Inflammatory macrophage treated with lipopolysaccharide for 1 hour (primary cell): ENCODE data around the gene KANTR.
"Not testable (repeated sequence)": the region's sequence is repeated elsewhere in the genome, so short reads cannot be mapped to it uniquely, and the experiment has no call there.

Experiments
- DNase-seq, 2 donors: peaks; one replicate each; pipeline ENCODE4 v3.0.0-alpha.2; 2020 to 2022

KANTR gene

DNA sequence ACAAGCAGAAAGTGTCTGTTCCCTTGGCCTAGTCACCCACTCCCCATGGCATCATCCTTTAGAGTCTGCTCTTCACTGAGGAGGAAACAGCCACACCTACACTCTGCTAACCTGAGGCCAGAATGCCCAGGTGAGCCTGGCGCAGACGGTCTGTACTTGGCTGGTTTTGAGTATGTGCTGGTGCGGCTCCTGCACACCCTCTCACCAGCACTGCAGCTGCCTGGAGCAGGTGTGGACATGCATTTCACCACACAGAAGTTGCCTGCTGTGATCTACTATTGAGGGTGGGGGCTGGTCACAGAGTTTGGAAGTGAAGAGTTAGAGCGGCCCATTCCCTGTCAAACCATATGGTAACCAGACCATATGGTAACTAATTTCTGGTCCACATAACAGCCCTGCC is 39.5 kb downstream of the KANTR start:
- DNase-seq = no peak

DNA sequence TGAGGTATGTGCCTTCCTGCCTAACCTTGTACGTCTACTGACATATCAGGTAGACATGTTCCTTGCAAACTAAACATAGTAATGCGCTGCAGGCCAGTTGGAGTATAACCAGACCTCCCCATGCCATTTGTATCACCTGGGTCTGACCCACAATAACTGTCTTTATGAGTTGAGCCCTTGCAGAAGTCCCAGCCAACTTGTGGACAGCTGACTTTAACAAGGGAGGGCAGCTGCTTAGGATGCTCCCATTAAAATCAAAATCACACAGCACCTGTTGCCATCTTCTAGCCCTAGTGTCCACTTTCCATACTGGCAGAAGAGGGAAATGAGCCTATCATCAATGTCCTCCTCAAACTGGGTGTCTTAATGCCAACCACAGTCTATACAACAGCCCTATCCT is 41.6 kb downstream of the KANTR start:
- no peak for DNase-seq

DNA sequence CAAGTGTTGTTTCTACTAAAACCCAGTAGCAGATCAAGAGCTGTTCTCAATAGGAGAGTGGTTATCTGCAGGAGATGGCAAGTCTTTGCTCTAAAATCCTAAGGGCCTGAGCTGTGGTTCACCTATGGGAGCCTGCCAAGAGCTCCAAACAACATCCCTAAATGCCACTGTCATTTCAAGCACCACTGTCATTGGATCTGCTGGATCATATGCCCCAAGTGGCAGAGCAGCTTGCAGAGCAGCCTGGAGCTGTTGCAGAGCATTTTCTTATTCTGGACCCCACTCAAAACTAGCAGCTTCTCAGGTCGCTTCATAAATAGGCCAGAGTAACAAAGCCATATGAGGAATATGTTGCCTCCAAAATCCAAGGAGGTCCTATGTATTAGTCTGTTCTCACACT is 59.6 kb downstream of the KANTR start:
- no peak for DNase-seq

DNA sequence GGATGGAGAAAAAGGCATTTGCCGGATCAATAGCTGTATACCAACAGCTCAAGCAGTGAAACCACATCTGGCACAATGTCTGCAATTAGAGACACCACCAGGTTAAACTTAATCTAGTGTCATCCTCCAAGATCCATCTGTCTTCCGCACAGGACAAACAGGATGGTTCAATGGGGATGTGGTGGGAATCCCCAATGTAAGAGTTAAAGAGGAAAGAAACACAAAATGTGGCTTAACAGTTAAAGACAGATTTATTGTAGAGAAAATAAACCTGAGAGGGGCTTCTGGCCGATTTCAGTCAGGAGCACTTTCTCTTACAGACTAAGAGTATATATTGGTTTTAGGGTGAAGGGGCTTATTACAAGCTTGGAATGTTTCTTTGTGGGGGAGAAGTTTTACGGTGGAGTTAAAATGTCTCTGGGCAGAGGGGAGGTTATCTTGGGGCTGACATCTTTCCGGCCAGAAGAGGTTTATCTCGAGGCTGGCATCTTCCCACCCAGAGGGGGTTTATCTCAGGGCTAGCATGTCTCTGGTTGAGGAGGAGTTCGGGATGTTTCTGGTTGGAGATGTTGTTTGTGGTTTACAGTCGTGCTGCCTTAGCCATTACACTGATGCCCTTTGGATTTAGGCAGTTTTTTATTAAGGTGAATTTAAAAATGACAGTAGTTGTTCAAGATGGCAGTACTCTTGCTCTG is 61.7 kb downstream of the KANTR start:
- DNase-seq = no peak

DNA sequence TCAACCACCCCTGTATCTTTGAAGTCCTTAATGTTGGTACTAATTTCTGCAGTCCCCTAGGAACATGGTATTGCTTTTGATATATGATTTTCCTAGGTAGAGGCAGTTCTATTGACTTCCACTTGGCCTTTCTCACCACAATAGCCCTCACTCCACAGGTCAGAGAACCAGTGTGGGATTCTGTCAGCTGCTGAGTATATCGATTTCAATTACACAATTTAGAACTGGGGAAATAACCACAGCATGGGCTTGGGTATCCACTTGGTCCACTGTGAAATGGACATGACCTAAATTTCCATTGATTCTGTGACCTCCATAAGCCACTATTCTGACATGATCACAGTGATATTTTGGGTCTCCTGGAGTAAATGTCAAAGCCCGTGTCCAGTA is 62.3 kb downstream of the KANTR start:
- DNase-seq = no peak

DNA sequence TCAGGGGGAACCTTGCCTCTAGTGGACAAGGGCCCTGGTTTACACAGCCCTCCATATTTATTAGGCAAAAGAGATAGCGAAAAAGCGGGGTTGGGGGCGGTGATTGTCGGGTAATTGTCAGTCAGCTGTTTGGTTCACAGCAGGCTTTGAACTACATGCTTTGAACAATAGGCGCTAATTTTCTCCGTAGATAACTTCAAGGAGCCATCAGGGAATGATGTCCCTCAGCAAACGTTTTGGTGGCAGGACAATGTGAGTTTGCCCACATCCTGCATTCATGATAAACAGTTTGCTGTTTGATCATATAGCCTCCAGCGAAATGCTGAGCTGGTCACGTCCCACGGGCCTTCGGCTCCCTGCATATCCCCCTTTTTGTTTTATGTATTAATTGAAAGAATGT is 65.2 kb downstream of the KANTR start:
- DNase-seq = no peak

DNA sequence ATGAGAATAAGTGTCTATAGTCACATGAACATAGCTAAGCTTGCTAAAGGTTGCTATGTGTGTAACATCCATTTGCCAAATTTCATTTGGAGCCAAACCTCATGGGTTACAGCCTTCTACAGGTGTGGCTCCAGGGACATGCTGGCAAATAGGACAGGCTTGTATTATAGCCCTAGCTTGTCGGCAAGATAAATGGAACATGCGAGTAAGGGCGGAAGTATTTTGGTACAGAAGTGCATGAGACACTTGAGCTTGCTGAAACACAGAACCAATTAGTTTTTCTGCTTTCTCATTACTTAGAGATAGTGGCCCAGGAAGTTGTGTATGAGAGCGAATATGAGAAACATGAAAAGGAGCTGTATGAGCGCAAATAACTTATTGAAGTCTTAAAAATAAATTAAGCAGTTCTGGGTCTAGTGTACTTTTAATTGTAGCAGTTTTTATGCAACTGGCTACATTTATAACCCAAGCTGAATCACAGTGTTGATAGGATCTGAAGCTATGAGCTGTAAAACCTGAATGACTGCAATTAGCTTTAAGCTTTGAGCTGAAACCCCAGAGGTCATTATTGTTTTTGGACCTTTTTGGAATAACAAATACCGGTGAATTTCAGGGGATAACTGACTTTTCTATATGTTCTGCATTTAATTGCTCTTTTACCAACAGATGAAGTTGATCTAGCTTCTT is 66.5 kb downstream of the KANTR start:
- DNase-seq = no peak

DNA sequence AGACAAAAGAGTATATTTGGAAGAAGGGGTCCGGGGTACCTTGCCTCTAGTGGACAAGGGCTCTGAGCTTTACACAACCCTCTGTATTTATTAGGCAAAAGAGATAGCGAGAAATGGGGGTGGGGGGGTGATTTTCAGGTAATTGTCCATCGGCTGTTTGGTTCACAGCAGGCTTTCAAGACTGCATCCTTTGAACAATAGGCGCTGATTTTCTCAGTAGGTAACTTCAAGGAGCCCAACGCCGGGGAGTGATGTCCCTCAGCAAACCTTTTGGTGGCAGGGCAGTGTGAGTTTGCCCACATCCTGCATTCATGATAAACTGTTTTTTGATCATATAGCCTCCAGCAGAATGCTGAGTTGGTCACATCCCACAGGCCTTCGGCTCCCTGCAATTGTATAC is 69.5 kb downstream of the KANTR start:
- DNase-seq = no peak

DNA sequence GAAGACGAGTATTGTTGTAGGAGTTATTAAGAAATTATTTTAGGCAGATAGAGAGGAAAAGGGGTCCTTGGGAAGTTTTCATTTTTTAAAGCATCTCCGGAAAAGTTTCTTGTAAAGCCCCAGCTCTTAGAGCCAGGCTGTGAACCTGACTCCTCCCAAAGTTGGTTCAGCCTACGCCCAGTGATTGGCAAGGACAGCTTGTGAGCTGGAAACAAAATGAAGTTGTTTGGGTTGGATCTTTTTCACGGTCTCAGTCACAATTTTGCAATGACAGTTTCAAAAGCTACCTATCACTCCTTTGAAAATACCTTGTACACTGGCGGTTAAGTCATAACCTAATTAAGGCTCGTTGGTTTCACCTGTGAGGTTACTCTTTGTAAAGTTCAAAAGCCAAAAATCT is 70.6 kb downstream of the KANTR start:
- not testable (repeated sequence) for DNase-seq

DNA sequence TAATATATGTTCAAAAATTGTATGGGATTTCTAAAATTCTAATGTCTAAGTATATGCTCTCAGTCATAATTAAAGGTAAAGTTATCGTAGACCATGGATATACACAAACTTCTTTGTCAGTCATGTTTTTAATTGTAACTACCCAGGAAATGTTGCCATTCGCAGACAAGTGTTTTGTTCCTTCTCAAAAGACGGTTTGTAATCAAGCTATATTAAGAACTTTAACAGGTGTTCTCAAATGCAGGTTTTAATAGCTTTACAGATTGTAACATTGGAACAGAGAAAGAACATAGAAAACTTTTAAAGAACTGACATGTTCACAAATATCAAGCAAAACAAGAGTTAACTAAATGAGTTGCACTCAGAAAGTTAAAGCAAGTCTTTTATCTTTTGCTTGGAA is 72.2 kb downstream of the KANTR start:
- DNase-seq = no peak

DNA sequence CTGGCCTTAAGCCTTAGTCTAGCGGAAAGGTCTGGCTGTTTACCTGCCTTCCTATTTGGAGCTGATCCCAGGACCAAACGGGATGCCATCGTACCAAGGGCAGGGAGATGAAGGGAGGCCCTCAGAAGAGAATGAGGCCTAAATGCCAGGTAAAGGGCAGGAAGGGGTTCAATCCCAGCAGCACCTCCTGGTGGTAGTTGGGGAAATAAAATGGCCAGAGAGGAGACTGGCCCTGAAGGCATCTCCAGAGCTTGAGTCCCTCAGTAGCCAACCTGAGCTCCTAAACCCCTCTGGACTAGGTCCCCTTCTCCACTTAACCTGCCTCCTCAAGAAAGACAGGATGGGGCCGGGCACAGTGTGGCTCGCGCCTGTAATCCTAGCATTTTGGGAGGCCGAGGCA is 77.4 kb downstream of the KANTR start:
- no peak for DNase-seq
